ENCODE results near the gene CYP4X1.
"Not testable (repeated sequence)": the region's sequence is repeated elsewhere in the genome, so short reads cannot be mapped to it uniquely, and the experiment has no call there.

Gene CYP4X1

DNA sequence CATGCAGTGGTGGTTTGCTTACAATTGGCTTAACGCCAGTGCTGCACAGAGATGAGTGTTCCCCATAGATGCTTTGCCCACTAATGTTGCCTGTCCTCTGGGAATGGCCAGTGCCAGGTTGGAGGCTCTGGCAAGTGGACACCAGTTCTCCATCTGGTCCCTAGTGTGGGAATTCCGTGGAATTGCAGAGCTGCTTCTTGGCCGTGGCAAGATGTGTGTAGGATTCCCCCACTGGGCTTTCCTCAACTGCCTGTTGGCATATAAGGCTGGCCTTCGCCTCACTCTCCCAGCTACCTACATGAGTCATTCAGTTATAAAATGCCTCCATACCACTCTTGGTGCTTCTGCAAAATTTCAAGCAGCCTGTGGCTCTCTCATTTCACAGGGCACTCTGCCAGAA is 45.6 kb downstream of the CYP4X1 start:
- not testable (repeated sequence) for DNase-seq (ENCODE audit: low read depth in 2 of 3, low spot score in 1 of 3)

DNA sequence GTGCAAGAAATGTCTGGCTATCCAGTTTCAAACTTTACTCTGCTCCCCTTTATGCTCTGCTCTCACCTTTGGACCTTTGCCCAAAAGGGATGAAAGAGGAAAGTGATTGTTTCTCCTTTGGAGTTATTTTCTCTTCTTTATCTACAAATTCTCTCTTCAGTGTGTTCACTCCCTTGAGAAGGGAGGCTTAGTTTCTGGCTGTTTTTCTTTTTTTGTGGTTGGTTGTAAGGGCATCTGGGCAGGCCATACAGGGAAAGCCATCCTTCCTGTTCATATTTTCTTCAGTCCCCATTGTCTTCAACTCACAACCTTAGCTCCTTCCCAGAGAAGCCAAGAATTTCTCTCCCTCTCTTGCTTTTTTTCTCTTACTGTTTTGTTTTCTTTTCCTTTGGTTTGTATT is 46.0 kb downstream of the CYP4X1 start:
- not testable (repeated sequence) for DNase-seq (ENCODE audit: low read depth in 2 of 3, low spot score in 1 of 3)

DNA sequence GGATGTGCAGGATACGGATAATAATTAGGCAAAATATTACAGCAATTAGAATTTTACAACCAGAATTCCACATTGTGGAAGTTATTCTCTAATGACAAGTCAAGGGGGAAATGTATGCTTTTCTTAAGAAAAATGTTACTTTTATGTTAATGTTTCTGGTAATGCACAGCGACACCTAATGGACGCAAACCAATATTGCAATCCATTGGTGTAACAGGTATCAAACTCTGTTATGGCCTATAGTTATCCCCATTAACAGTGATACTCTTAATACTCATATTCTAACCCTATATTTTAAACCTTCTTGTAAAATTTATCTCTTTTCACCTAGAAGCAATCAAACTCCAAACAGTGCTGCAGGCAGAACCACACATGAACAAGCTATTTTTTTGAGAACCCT is 65.9 kb downstream of the CYP4X1 start:
- DNase-seq (ENCODE audit: low read depth in 2 of 3, low spot score in 1 of 3), result peak in 1 of 3 donors; percentile 6

DNA sequence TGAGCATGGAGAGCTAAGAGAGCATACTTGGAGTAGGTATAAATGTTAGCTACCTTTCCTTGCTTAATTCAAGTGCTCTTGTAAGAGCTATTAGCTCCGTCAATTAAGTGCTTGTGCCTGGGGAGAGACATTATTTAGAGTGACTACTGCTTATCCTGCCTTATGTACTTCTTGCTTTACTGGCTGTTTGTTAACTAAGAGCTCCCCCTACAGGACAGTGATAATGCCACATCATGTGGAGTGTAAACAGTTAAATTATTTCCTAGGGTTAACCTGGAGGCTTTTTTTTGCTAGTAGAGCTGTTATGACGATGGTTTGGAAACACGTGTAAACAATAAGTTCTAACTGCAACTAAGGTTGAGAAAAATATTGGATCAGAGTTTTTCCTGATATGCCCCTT is 68.0 kb downstream of the CYP4X1 start:
- DNase-seq (ENCODE audit: low read depth in 2 of 3, low spot score in 1 of 3), result not testable (repeated sequence)

Data from stimulated activated CD4-positive, alpha-beta T cell treated with anti-CD3 and anti-CD28 coated beads, Interleukin-12 subunit alpha, Interleukin-12 subunit beta, amount 100 ng/mL, for 48 hours (primary cell).